ENCODE data around the gene NTRK3. TPM values are rescaled to one million over a fixed set of nuclear protein-coding genes. Genes with fewer than 3 reads are reported as not detected.

The NTRK3 gene
- total and polyA plus RNA-seq, 12 donors: 1.6 to 8.5 (median 3.3) TPM

DNA sequence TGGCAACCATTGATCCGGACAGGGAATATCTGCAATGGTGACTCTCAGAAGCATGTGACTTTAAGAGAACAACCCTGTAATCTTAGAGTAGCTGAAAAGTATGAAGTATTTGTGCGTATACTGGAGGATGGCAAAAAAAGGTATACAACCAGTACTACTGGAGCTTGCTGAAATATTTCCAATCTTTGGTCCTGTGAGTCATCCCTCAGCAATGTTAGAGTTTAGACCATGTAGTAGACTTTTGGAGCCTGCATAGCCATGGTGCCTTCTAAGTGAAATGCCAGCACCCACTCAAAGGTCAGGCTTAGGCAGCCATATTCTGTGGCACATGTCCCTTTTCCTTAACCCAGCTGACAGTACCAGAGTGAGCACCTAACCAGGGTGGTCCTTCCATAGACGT, 429.4 kb downstream of the NTRK3 start:
- H3K4me3 ChIP-seq: no peak overlapping the region
- no peak for DNase-seq
- no peak for TF ChIP-seq POLR2A (IDR thresholded peaks at IDR 0.05)
- TF ChIP-seq, protein P1, sequence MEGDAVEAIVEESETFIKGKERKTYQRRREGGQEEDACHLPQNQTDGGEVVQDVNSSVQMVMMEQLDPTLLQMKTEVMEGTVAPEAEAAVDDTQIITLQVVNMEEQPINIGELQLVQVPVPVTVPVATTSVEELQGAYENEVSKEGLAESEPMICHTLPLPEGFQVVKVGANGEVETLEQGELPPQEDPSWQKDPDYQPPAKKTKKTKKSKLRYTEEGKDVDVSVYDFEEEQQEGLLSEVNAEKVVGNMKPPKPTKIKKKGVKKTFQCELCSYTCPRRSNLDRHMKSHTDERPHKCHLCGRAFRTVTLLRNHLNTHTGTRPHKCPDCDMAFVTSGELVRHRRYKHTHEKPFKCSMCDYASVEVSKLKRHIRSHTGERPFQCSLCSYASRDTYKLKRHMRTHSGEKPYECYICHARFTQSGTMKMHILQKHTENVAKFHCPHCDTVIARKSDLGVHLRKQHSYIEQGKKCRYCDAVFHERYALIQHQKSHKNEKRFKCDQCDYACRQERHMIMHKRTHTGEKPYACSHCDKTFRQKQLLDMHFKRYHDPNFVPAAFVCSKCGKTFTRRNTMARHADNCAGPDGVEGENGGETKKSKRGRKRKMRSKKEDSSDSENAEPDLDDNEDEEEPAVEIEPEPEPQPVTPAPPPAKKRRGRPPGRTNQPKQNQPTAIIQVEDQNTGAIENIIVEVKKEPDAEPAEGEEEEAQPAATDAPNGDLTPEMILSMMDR (IDR thresholded peaks at IDR 0.05): no peak
- WGBS, 4 donors: 67 to 86% (median 78%) methylated on average over 3 of the region's 3 CpGs
- H3K9me3 ChIP-seq (replicated peaks in 1 of 3): no peaks in the 10 kb centered on the region
- no peaks in the 10 kb centered on the region for H3K36me3 ChIP-seq (replicated peaks in 1 of 2)
- intact Hi-C loops (cut with DNase I): no loop called here
- no peak overlapping the region for H3K27ac ChIP-seq
- H3K4me1 ChIP-seq (replicated peaks in 1 of 2): no peaks in the 10 kb centered on the region
- H3K27me3 ChIP-seq: no peaks in the 10 kb centered on the region

DNA sequence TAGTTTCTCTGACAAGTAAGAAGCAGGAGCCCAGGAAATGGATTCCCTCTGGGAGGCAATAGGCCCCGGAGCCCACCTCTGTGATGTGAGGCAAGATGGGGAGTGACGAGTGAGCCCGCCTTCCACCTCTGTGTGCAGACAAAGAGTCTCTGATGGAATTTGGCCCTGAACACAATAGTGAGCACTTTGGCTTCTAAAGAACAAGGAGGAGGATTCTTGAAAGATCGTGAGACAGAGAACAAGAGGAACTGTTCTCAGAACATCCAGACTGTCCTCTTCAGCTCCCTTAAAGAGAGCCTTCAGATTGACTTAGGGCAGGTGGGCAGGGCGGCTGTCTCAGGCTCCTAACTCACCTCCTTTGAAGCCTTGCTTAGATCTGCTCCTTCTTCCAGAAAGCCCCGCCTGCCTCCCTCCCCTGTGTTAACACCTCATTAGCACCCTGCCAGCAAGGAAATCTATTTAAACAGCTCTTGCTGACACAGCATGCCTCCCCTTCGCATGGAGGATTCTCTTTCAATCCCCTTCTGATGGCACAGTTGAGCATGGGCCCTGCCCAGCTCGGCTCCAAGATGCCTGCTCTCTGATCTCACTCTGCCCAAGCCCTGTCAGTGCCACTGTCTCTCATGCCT, 430.3 kb downstream of the NTRK3 start:
- Histone ChIP-seq H3K27me3 (no peaks in the 10 kb centered on the region), H3K36me3 (replicated peaks in 1 of 2) (no peaks in the 10 kb centered on the region), H3K4me3 (no peak overlapping the region), H3K27ac (no peak overlapping the region), H3K9me3 (replicated peaks in 1 of 3) (no peaks in the 10 kb centered on the region), H3K4me1 (replicated peaks in 1 of 2) (no peaks in the 10 kb centered on the region)
- no peak for DNase-seq
- TF ChIP-seq, protein P1 (IDR thresholded peaks at IDR 0.05): no peak
- no peak for TF ChIP-seq POLR2A (IDR thresholded peaks at IDR 0.05)
- 56 to 70% (median 60%) methylated on average over 8 of the region's 8 CpGs for WGBS, 4 donors
- intact Hi-C loops (cut with DNase I): no loop called here

DNA sequence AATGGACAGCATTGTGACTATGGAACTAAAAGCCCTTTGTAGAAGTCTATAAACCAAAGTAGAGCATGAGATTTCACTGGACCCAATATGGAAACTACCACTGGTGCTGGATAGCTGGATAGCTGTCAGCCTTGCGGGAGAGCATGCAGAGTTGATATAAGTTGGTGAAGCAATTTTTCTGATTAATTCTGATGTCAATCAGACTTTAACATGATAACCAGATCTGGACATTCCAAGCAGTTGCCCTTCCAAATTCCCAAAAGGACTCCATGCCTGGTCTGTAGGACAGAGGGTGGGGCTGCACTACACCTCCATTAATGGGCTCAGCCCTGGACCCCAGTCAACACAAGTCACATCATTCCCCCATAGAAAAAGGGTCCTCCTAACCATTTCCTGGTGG, 437.8 kb downstream of the NTRK3 start:
- Histone ChIP-seq H3K4me3 (no peak overlapping the region), H3K36me3 (replicated peaks in 1 of 2) (no peaks in the 10 kb centered on the region), H3K4me1 (replicated peaks in 1 of 2) (no peaks in the 10 kb centered on the region), H3K27me3 (no peaks in the 10 kb centered on the region), H3K27ac (no peak overlapping the region), H3K9me3 (replicated peaks in 1 of 3) (no peaks in the 10 kb centered on the region)
- WGBS, 4 donors: 96 to 100% (median 98%) methylated on average over 1 of the region's 1 CpG
- DNase-seq: no peak
- intact Hi-C loops (cut with DNase I): no loop called here
- TF ChIP-seq, protein P1 (IDR thresholded peaks at IDR 0.05): no peak
- TF ChIP-seq POLR2A (IDR thresholded peaks at IDR 0.05): no peak

DNA sequence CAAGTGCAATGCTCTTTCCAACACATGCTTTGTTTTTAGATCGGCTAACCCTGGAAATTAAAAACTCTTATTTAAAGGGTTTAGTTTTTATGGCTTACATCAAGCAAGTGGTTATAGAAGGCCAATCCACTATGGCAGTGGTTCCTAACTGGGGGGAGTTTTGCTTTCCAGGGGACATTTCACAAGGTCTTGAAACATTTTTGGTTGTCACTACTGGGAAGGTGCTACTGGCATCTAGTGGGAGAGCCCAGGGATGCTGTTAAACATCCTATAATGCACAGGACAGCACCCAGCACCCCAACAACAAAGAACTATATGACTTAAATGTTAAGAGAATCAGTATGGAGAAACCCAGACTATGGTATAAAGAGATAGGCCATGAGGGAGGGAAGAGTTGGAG, 439.0 kb downstream of the NTRK3 start:
- WGBS, 4 donors: 94 to 100% (median 96%) methylated on average over 1 of the region's 1 CpG
- Histone ChIP-seq H3K4me1 (replicated peaks in 1 of 2) (no peaks in the 10 kb centered on the region), H3K4me3 (no peak overlapping the region), H3K27me3 (no peaks in the 10 kb centered on the region), H3K36me3 (replicated peaks in 1 of 2) (no peaks in the 10 kb centered on the region), H3K9me3 (replicated peaks in 1 of 3) (no peaks in the 10 kb centered on the region), H3K27ac (no peak overlapping the region)
- intact Hi-C loops (cut with DNase I): no loop called here
- TF ChIP-seq, protein P1 (IDR thresholded peaks at IDR 0.05): no peak
- TF ChIP-seq POLR2A (IDR thresholded peaks at IDR 0.05): no peak
- DNase-seq: no peak
